ENCODE data around the gene CDC25A.

DNA sequence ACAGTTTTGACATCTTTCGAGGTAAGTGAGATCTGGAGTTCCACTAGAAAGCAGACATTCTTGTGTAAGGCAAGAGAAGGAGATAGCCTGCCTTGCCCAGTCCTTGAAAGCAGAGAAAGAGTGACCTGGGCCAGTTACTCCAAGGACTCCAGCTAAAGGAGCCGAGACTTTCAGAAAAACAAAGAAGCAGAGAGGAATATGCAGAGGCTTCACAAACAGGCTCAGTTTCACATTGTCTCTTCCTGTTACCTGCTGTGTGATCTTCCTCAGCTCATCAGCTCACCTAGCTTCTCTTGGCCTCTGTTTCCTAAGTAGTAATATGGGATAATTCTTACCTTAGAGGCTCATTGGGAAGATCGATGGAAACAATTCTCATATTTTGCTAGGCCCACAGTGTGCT, 81.0 kb downstream of the CDC25A start:
- TF ChIP-seq POLR2A (IDR thresholded peaks at IDR 0.05): no peak
- TF ChIP-seq, protein P1, sequence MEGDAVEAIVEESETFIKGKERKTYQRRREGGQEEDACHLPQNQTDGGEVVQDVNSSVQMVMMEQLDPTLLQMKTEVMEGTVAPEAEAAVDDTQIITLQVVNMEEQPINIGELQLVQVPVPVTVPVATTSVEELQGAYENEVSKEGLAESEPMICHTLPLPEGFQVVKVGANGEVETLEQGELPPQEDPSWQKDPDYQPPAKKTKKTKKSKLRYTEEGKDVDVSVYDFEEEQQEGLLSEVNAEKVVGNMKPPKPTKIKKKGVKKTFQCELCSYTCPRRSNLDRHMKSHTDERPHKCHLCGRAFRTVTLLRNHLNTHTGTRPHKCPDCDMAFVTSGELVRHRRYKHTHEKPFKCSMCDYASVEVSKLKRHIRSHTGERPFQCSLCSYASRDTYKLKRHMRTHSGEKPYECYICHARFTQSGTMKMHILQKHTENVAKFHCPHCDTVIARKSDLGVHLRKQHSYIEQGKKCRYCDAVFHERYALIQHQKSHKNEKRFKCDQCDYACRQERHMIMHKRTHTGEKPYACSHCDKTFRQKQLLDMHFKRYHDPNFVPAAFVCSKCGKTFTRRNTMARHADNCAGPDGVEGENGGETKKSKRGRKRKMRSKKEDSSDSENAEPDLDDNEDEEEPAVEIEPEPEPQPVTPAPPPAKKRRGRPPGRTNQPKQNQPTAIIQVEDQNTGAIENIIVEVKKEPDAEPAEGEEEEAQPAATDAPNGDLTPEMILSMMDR (IDR thresholded peaks at IDR 0.05): no peak
